HG03045 (cell line): ENCODE results near the gene GPSM1.
A peak's percentile ranks its signal among the peaks of the same experiment; 100 is the strongest.

Experiments
- ATAC-seq: cut with Tn5 transposase; IDR thresholded peaks from one replicate; pipeline ENCODE4 v1.9.1; 2021; ENCODE audit warnings: mild to moderate bottlenecking, moderate library complexity; ENCODE audit not compliant: unreplicated experiment

GPSM1 gene

DNA sequence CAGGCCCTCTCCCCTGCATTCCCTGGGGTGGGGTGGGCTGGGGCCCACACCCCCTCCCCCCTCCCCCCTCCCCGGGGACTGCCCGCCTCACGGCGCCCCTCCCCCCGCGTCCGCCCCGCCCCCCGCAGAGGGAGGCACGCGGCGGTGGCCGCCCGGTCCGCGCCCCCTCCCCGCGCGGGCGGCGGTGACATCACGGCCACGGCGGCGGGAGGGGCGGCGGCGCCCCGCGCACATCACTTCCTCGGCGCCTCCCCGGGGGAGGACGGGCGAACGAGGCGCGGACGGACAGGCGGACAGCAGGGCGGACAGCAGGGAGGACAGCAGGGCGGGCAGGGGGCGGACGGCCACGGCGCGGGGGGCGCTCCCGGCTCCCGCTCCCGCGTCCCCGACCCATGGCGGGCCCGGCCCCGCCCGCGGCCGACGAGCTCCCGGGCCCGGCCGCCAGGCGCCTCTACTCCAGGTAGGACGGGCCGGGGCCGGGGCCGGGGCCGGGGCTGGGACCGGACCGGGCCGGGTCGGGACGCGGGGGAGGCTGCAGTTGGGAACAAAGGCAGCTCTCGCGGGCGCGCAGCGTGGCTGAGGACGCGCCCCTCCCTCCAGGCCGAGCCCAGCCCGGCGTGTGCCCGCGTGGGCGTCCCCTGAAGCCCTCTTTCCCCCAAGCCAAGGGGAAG is at the start of gene GPSM1:
GPSM1 (plus strand) TSS at position 236 of the 671 bp plus-strand sequence; CDS start at position 393, 157 bp downstream.
- ATAC-seq: no peak

GRCh38 chr9:136277746-136278145 is 49.6 kb upstream of the GPSM1 start:
- no peak for ATAC-seq

GRCh38 chr9:136278221-136278620 is 49.1 kb upstream of the GPSM1 start:
- ATAC-seq: no peak

GRCh38 chr9:136278894-136279293 is 48.4 kb upstream of the GPSM1 start:
- no peak for ATAC-seq

- no peak for ATAC-seq
Observed at GRCh38 chr9:136279471-136279870, 47.9 kb upstream of the GPSM1 start.

- no peak for ATAC-seq
Observed at GRCh38 chr9:136280535-136281315, 46.6 kb upstream of the GPSM1 start.

DNA sequence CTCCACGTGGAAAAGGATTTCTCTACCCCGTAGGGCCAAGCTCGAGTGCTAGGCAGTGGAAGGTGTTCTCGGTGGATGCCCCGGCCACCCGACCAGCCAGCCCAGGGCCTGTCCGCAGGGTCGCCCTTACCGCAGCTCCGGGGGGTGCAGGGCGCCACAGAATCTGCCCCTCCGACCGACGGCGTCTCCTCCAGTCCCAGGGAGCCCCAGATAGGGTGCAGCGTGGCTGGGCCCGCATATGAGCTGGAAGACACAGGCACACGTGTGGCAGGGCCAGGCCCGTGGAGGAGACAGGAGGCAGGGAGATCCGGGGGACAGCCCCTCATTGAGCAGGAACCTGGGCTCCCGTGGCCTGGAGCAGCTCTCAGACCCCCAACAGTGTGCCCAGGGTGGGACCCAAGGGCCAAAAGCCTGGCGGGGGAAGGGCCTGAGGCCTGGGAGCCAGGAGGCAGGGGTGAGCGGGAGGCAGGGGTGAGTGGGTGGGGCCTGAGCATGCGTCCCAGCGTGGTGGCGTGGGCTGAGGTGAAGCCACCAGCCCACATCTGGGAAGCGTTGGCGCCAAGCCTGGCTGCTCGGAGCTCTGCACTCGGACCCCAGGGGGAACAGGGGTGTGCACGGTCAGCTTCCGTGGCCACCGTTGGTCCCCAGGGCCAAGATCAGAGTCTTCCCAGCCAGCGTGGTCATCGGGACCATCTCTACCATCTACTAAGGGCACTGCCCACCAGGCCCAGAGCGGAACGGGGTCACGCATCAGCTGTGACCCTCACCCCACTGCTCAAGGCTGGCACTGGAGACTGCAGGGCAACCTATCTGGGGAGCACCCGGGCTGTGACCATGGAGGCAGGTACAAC is 45.7 kb upstream of the GPSM1 start:
- no peak for ATAC-seq

DNA sequence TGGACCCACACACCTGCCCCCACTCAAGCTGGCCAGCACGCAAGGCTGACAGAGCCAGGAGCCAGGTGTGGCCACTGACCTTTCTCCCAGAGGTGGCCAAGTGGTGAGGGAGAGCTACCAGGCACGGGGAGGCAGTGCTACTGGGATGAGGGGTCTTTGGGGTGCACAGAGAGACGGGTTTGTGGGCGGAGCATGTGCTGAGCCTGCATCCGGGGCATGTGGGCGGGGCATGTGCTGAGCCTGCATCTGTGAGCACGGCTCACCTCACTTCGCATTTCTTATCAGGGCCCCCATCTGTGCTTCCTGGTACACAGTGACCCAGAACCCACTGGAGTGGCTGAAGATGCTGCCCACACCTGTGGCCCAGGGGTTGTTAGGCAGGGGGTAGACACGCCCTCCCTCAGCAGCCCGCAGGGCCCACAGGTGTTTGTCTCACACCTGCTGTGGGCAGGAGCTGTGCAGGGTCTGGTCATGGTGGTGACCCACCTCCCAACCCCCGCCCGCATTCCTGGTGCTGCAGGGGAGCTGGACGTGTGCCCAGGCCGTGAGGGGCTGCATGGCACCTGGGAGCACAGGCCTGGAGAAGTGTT is 45.0 kb upstream of the GPSM1 start:
- ATAC-seq: no peak

DNA sequence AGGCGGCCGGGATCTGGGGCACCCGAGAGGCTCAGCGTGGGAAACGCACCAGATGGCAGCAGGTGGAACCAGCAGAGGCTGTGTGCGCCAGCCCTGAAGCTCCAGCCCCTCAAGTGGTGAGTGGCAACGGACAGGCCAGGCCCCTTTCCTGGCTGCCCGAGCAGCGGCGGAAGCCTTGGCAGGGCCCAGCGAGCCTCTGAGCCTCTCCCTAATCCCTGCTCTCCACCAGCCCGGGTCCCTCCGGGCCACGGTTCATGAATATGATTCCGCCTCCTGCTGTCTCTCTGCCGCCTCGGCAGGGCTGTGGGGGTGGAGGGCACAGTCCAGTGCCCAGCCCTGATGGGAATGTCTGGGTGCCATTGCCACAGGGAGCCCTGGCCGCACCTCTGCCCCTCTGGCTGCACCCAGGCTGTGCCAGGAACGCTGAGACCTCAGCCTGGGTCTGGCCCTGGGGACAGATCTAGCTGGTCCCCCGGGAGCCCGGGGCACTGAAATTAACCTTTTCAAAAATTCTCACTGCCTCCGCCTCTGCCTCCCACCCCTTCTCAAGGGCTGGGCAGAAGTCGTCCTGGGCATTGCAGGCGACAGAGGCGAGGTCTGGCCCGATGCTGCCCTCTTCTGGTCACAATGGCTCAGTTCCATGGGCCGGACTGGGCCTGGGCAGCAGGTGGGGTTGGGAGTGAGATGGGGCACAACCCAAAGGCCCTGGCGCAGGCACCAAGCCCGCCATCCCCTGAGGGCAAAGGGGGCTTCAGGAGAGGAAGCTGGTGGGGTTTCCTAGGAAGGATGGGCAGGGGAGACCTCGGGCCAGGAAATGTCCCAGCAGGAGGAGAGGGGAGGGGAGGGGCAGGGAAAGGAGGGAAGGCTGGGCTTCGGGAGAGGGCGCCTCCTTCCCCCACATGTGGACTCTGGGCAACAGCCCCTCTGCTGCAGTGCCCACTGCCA is 43.8 kb upstream of the GPSM1 start:
- ATAC-seq: peak; percentile 69

DNA sequence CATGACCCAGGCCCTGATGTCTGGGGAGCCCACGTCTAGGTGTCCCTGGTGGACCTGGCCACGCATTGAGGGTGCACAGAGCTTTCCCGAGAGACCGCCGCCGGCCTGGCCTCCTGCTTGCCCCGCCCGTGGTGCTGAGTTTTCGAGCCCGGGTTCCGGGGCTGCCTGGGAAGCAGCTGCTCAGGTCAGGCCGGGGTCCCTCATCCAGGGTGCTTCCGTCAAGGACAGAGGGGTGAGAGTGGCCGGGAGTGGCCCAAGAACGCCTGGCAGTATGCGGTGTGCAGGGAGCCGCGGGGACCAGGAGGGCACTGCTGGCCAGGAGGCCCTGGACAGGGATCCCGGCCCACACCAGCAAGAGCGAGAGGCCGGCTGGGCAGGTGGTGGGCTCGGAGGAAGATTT is 43.0 kb upstream of the GPSM1 start:
- ATAC-seq: no peak

DNA sequence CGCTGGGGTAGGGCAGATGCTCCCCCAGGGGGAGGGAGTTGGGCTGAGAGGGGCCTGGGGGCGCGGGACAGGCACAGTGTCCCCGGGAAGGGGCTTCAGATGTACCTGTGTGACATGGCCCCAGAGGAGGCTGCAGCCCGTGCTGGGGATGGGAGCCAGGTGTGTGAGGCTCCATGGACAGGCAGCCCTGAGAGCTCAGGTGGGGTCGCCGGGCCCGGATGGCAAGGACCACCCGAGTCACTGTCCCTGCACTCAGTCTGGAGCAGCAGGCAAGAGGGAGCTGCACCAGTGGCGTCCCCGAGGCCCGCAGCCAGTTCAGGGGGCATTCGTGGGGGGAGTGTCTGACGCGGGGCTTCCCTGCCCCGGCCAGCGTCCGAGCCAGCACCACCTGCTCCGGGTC is 42.4 kb upstream of the GPSM1 start:
- ATAC-seq: no peak

GRCh38 chr9:136285501-136286358 is 41.6 kb upstream of the GPSM1 start:
- ATAC-seq: no peak

DNA sequence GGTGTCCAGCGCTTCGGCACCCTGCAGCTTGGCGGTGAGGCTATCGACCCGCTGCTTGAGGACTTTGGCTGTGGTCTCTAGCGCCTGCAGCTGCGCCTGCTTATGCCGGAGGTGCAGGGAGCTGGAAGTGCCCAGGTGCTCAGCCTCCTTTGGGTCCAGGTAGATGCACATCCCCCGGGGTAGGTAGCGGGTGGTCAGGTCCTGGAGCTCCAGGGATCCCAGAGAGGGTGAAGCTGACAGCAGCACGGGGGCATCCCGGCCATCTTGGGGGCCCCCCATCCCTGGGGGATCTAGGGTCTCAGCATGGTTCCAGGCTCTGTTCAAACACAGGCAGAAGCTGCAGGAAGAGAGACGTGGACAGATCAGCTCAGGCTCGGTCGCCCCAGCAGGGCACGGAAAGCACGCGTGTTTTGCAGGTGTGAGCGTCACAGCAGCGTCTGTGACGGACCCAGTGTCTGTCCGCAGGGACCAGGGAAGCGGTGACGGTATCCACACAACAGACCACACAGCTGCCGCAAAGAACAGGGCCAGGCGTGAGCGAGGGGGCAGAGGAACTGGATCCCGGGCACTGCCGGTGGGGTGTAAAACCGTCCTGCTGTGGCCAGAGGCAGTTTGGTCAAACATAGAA is 40.9 kb upstream of the GPSM1 start:
- no peak for ATAC-seq

DNA sequence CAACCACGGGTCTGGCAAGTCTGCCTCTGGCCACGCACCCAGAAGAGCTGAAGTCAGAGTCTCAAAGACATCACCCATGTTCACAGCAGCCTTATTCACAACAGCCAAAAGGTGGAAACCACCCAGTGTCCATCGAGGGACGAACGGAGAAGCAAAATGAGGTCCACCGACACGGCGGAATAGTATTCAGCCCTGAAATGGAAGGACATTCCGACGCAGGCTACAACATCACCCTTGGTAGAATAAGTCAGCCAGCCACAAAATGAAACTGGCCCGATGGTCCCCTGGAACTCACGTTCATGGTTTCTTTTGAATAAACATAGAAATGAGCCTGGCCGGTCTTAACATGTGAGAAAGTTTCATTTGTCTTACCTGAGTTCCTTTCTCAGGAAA is 40.4 kb upstream of the GPSM1 start:
- ATAC-seq: no peak

- ATAC-seq: no peak
Observed at GRCh38 chr9:136287960-136288753, 39.2 kb upstream of the GPSM1 start.

GRCh38 chr9:136289651-136290507 is 37.5 kb upstream of the GPSM1 start:
- ATAC-seq: no peak

- no peak for ATAC-seq
Observed at GRCh38 chr9:136290508-136291000, 36.8 kb upstream of the GPSM1 start.
